HepG2 (cell line): ENCODE results near the gene ZNF48. TPM values are rescaled to one million over a fixed set of nuclear protein-coding genes. Genes with fewer than 3 reads are reported as not detected.

Experiments
- ATM ChIP-seq: fragments of 450-650 bp; IDR thresholded peaks from 2 replicates; pipeline ENCODE4 v1.7.1; 2017; ENCODE audit warnings: mild to moderate bottlenecking, borderline replicate concordance
- ETS1 ChIP-seq: sonication (generic); formaldehyde crosslinking; IDR thresholded peaks from 2 replicates; pipeline ENCODE4 v1.4.0; 2020; ENCODE audit warnings: missing genetic modification reagents
- FOXM1 ChIP-seq: sonication (generic); formaldehyde crosslinking; IDR thresholded peaks from 2 replicates; pipeline ENCODE4 v1.5.0; 2020; ENCODE audit warnings: missing genetic modification reagents
- FOXP1 ChIP-seq, 2 experiments: fragments of 450-650 bp in 1 of 2; IDR thresholded peaks; 2 replicates each; pipeline ENCODE4 v1.6.1; 2017 to 2018; ENCODE audit warnings: antibody characterized with exemption in 1 of 2
- GLMP ChIP-seq: sonication (generic); formaldehyde crosslinking; IDR thresholded peaks from 2 replicates; pipeline ENCODE4 v1.9.0; 2021; ENCODE audit warnings: missing genetic modification reagents, mild to moderate bottlenecking, borderline replicate concordance
- GTF2F1 ChIP-seq: fragments of 150-350 bp; IDR thresholded peaks from 2 replicates; pipeline ENCODE4 v1.6.1; 2014; ENCODE audit warnings: low read length
- KLF13 ChIP-seq: sonication (generic); formaldehyde crosslinking; IDR thresholded peaks from 2 replicates; pipeline ENCODE4 v1.4.0; 2020; ENCODE audit warnings: mild to moderate bottlenecking, missing genetic modification reagents
- MTA3 ChIP-seq: sonication (generic); formaldehyde crosslinking; IDR thresholded peaks from 2 replicates; pipeline ENCODE4 v1.4.0; 2020; ENCODE audit warnings: missing genetic modification reagents
- MZF1 ChIP-seq: sonication (generic); formaldehyde crosslinking; IDR thresholded peaks from 2 replicates; pipeline ENCODE4 v1.8.1; 2023; ENCODE audit warnings: mild to moderate bottlenecking, missing genetic modification reagents, borderline replicate concordance
- NAIF1 ChIP-seq: sonication (generic); formaldehyde crosslinking; IDR thresholded peaks from 2 replicates; pipeline ENCODE4 v1.5.0; 2020; ENCODE audit warnings: mild to moderate bottlenecking, missing genetic modification reagents, borderline replicate concordance
- RBM39 ChIP-seq: fragments of 200-400 bp; formaldehyde crosslinking; IDR thresholded peaks from one replicate; pipeline ENCODE4 v1.6.1; 2018; ENCODE audit warnings: antibody characterized with exemption, mild to moderate bottlenecking, low read depth, low read length; ENCODE audit not compliant: poor library complexity, severe bottlenecking
- SOX13 ChIP-seq, 3 experiments: fragments of 450-650 bp in 1 of 3; sonication (generic) in 1 of 3; formaldehyde crosslinking in 1 of 3; IDR thresholded peaks in 2 of 3; conservative IDR thresholded peaks in 1 of 3; 2 replicates each; pipeline versions ENCODE4 v1.5.0 to v1.6.1; 2016 to 2020; ENCODE audit warnings: antibody characterized with exemption in 1 of 3, mild to moderate bottlenecking in 1 of 3, missing compliant biosample characterization in 1 of 3, missing genetic modification reagents in 1 of 3, moderate library complexity in 1 of 3
- TIGD3 ChIP-seq: sonication (generic); formaldehyde crosslinking; IDR thresholded peaks from 2 replicates; pipeline ENCODE4 v1.5.1; 2020; ENCODE audit warnings: mild to moderate bottlenecking, missing genetic modification reagents, borderline replicate concordance
- ZBTB1 ChIP-seq: sonication (generic); formaldehyde crosslinking; IDR thresholded peaks from 2 replicates; pipeline ENCODE4 v1.4.0; 2020; ENCODE audit warnings: missing genetic modification reagents, borderline replicate concordance
- ZNF451 ChIP-seq: sonication (generic); formaldehyde crosslinking; IDR thresholded peaks from 2 replicates; pipeline ENCODE4 v1.5.0; 2020; ENCODE audit warnings: mild to moderate bottlenecking, missing genetic modification reagents
- ZNF576 ChIP-seq: sonication (generic); formaldehyde crosslinking; IDR thresholded peaks from 2 replicates; pipeline ENCODE4 v1.4.0; 2020; ENCODE audit warnings: mild to moderate bottlenecking, missing genetic modification reagents
- ZNF672 ChIP-seq: sonication (generic); formaldehyde crosslinking; IDR thresholded peaks from 2 replicates; pipeline ENCODE4 v1.8.1; 2022; ENCODE audit warnings: missing genetic modification reagents
- ZNF720 ChIP-seq: sonication (generic); formaldehyde crosslinking; IDR thresholded peaks from 2 replicates; pipeline ENCODE4 v1.4.0; 2020; ENCODE audit warnings: missing genetic modification reagents
- ZNF766 ChIP-seq: sonication (generic); formaldehyde crosslinking; IDR thresholded peaks from 2 replicates; pipeline ENCODE4 v1.5.0; 2020; ENCODE audit warnings: missing genetic modification reagents, borderline replicate concordance
- ZSCAN20 ChIP-seq: sonication (generic); formaldehyde crosslinking; IDR thresholded peaks from 2 replicates; pipeline ENCODE4 v1.4.0; 2020; ENCODE audit warnings: missing genetic modification reagents, mild to moderate bottlenecking, borderline replicate concordance
- polyA plus RNA-seq, 8 experiments: library from polyadenylated mRNA; depleted of rRNA in 3 of 8; stranded (reverse) in 7 of 8; unstranded in 1 of 8; fragments of >200 nt; fragmentation: Illumina TruSeq in 4 of 8; extraction: Trizol in 4 of 8; gene quantifications; 2 replicates each; pipeline versions ENCODE4 v1.2.1 to v1.2.3, GENCODE V29; 2011 to 2016; ENCODE audit warnings: low read depth in 4 of 8, missing spikeins in 1 of 8, mixed read lengths in 1 of 8; ENCODE audit not compliant: insufficient read depth in 1 of 8
- total RNA-seq, 5 experiments: library from RNA; depleted of rRNA; stranded (reverse); fragments of >200 nt; fragmentation: Illumina TruSeq; extraction: Trizol; gene quantifications; 2 replicates each; pipeline ENCODE4 v1.2.3, GENCODE V29; 2016; ENCODE audit warnings: low read depth in 1 of 5
- TF ChIP-seq, protein P1 (sequence below): sonication (generic); formaldehyde crosslinking; IDR thresholded peaks from 2 replicates; pipeline ENCODE4 v1.4.0; 2020; ENCODE audit warnings: missing genetic modification reagents
- TF ChIP-seq, protein P2 (sequence below): sonication (generic); formaldehyde crosslinking; IDR thresholded peaks from 2 replicates; pipeline ENCODE4 v1.5.0; 2020; ENCODE audit warnings: mild to moderate bottlenecking, missing genetic modification reagents, borderline replicate concordance

Gene ZNF48
- total and polyA plus RNA-seq, 2 of the 13 experiments (the other 11 are each of a cell fraction or from before 2014, with no cell fraction given), result 9.9 to 12.3 TPM

DNA sequence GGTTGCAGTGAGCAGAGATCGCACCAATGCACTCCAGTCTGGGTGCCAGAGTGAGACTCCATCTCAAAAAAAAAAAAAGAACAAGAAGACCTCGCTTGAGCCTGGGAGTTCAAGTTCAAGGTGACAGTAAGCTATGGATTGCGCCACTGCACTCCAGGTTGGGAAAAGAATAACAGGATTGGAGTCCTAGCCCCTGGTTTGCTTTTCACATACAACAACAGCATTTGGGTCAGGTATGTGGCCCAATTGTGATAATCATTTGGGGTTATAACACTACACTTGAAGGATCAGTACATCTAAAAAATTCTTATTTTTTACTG is 53.9 kb downstream of the ZNF48 start (continued):
- TF ChIP-seq ZNF576 (CRISPR knock-in tag), result no peak
- TF ChIP-seq, protein P1, sequence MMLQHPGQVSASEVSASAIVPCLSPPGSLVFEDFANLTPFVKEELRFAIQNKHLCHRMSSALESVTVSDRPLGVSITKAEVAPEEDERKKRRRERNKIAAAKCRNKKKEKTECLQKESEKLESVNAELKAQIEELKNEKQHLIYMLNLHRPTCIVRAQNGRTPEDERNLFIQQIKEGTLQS (CRISPR knock-in tag), result no peak
- TF ChIP-seq ZNF720 (CRISPR knock-in tag), result 0 out of 2 replicates have a peak, but pooled peaks have one; percentile 59
- no peak for TF ChIP-seq FOXM1 (CRISPR knock-in tag)
- no peak for TF ChIP-seq ZSCAN20
- TF ChIP-seq ZNF451 (CRISPR knock-in tag), result no peak
- no peak for TF ChIP-seq KLF13 (CRISPR knock-in tag)
- TF ChIP-seq ZNF672 (CRISPR knock-in tag), result no peak
- no peak for TF ChIP-seq RBM39
- TF ChIP-seq NAIF1 (CRISPR knock-in tag), result no peak
- TF ChIP-seq, protein P2, sequence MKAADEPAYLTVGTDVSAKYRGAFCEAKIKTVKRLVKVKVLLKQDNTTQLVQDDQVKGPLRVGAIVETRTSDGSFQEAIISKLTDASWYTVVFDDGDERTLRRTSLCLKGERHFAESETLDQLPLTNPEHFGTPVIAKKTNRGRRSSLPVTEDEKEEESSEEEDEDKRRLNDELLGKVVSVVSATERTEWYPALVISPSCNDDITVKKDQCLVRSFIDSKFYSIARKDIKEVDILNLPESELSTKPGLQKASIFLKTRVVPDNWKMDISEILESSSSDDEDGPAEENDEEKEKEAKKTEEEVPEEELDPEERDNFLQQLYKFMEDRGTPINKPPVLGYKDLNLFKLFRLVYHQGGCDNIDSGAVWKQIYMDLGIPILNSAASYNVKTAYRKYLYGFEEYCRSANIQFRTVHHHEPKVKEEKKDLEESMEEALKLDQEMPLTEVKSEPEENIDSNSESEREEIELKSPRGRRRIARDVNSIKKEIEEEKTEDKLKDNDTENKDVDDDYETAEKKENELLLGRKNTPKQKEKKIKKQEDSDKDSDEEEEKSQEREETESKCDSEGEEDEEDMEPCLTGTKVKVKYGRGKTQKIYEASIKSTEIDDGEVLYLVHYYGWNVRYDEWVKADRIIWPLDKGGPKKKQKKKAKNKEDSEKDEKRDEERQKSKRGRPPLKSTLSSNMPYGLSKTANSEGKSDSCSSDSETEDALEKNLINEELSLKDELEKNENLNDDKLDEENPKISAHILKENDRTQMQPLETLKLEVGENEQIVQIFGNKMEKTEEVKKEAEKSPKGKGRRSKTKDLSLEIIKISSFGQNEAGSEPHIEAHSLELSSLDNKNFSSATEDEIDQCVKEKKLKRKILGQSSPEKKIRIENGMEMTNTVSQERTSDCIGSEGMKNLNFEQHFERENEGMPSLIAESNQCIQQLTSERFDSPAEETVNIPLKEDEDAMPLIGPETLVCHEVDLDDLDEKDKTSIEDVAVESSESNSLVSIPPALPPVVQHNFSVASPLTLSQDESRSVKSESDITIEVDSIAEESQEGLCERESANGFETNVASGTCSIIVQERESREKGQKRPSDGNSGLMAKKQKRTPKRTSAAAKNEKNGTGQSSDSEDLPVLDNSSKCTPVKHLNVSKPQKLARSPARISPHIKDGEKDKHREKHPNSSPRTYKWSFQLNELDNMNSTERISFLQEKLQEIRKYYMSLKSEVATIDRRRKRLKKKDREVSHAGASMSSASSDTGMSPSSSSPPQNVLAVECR (CRISPR knock-in tag), result peak; percentile 46; the same call in 1 of the 2 replicates
- no peak for TF ChIP-seq ZNF766 (CRISPR knock-in tag)
- TF ChIP-seq TIGD3 (CRISPR knock-in tag), result no peak
- TF ChIP-seq FOXP1 (IDR thresholded peaks at IDR 0.05), result no peak
- peak; percentile 77 for TF ChIP-seq FOXP1 (CRISPR knock-in tag; IDR thresholded peaks at IDR 0.05)
- TF ChIP-seq GTF2F1, result no peak
- no peak for TF ChIP-seq SOX13 (IDR thresholded peaks at IDR 0.05)
- TF ChIP-seq SOX13 (CRISPR knock-in tag; conservative IDR thresholded peaks at IDR 0.05 in 1 of 2, IDR thresholded peaks at IDR 0.05 in 1 of 2), result peak in 1 of 2 experiments; percentile 77; a peak in 2 of 4 replicates
- no peak for TF ChIP-seq ETS1
- no peak for TF ChIP-seq MTA3 (CRISPR knock-in tag)
- no peak for TF ChIP-seq ZBTB1 (CRISPR knock-in tag)
- TF ChIP-seq MZF1 (CRISPR knock-in tag), result no peak
- no peak for TF ChIP-seq ATM
- TF ChIP-seq GLMP (CRISPR knock-in tag), result no peak
